NCI-H1930 (cell line): ENCODE results near the gene RAB40A.

Experiments
- DNase-seq, 2 experiments: peaks; one replicate each; lab custom pipeline; 2025; lab: John Stamatoyannopoulos, UW

Gene RAB40A, protein sequence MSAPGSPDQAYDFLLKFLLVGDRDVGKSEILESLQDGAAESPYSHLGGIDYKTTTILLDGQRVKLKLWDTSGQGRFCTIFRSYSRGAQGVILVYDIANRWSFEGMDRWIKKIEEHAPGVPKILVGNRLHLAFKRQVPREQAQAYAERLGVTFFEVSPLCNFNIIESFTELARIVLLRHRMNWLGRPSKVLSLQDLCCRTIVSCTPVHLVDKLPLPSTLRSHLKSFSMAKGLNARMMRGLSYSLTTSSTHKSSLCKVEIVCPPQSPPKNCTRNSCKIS

GRCh38 chrX:103519389-103519788 lies at the start of gene RAB40A:
RAB40A (minus strand) TSS chrX:103519489; CDS start chrX:103500756, 18,733 bp downstream.
- no peak for DNase-seq

GRCh38 chrX:103565752-103566151 lies 46.5 kb upstream of the RAB40A start:
- DNase-seq: no peak

GRCh38 chrX:103565197-103565596 lies 45.9 kb upstream of the RAB40A start:
- no peak for DNase-seq

GRCh38 chrX:103562801-103563200 lies 43.5 kb upstream of the RAB40A start:
- DNase-seq: no peak

GRCh38 chrX:103560256-103560655 lies 41.0 kb upstream of the RAB40A start:
- no peak for DNase-seq

DNA sequence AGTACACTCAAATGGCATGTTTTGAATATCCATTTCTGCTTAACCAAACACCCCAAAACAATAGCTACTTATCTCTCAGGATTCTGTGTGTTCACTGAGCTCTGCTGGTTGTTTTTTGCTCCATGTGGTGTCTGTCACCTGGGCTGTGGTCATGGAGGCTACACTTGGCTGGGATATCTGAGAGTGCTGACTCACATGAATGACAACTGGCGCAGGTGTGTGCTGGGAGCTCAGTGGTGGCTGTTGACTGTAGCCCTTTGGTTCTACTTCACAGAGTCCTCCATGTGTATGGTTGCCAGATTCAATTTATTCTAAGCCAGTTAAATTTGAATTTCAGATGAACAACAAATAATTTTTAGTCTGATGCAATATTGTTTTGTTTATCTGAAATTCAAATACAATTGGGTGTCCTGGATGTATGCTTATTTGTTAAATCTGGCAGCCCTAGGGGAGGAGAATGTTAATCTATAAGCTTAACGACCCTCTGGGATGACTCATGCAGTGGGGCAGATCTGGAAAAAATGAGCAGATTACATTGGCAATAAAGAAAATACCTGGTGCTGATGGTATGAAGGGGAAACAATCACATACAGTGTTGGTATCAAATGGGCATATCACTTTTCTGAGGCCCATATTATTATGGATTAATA lies 37.8 kb upstream of the RAB40A start:
- DNase-seq: no peak

DNA sequence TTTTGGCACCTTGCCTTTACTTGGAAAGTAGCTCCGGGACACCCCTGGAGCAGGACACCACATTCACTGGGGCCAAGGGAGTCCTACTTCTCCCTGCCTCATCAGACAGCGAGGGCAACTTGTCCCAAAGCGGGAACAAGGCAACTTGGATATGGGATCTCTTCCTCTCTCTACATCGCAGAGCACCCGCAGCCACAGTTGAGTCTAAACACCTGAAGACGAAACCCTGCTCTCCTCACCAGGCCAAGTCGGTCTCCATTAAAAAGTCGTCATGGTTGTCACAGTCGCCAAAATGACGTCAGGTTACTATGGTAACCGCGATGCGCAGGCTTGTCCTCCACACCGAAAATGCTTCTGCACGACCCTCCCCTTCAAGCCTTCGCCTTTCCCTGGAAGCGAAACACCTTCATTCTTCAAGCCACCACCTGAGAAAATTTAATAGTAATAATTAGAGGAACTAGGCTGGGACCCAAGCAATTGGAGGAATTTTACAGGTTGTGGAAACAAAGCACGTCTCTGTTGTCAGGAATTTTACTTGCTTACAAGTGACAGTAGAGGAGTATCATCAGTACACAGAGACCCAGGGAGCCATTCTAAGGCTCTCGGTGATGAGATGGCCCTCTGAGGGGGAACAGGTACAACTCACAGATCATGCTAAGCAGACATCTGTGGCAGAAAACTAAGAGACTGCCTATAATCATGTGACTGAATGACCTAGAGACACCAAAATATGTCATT lies 35.6 kb upstream of the RAB40A start:
- DNase-seq: peak; percentile 28 to 55

GRCh38 chrX:103552236-103552635 lies 32.9 kb upstream of the RAB40A start:
- DNase-seq: no peak

DNA sequence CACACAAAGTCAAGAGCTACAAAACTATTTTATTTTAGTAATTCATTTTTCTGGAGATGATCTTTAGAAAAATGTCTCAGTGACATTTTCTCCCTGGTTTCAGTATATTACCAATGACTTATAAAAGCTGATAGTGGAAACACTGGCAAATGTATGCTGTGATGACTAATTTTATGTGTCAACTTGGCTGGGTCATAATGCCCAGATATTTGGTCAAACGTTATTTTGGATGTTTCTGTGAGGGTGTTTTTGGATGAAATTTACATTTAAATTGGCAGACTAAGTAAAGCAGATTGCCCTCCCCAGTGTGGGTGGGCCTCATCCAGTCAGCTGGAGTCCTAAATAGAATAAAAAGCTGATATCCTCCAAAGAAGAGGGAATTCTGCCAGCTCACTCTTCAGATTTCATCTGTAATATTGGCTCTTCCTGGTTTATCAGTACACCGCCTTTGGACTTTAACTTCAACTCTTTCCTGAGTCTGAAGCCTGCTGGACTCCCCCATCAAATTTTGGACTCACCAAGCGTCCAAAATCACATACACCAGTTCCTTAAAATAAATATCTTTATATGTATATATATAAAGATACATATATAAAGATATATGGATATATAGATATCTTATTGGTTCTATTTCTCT lies 31.2 kb upstream of the RAB40A start:
- DNase-seq: no peak

- DNase-seq: no peak
These were observed 30.6 kb upstream of the RAB40A start for GRCh38 chrX:103549916-103550315.

DNA sequence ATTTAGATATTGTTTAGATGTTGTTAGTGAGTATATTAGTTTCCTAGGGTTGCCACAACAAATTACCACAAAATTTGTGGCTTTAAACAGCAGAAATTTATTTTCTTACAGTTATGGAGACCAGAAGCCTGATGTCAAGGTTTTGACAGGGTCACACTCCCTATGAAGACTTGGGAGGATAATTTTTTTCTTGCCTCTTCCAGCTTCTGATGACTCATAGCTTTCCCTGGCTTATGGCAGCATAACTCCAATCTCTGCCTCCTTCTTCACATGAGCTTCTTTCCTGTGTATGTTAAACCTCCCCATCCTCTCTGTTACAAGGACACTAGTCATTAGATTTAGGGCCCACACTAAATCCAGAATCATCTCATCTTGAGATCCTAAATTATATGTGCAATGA lies 20.9 kb upstream of the RAB40A start:
- no peak for DNase-seq

DNA sequence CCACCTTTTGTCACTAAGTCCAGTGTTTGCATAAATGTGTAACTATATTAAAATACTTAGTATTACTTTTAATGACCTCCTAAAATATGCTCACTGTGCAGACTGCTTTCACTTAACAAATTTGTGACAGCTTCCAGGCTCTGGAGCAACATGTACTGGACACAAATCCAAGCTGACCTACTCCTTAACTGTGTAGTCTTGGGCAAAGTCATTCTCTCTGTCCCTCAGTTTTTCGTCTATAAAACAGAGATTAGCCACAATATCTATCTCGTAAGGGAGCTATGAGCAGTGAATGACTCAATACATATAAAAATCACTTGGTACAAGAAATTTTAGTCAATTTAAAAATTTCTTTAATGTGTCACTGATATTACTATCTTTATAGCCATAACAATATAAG lies 20.4 kb upstream of the RAB40A start:
- no peak for DNase-seq

DNA sequence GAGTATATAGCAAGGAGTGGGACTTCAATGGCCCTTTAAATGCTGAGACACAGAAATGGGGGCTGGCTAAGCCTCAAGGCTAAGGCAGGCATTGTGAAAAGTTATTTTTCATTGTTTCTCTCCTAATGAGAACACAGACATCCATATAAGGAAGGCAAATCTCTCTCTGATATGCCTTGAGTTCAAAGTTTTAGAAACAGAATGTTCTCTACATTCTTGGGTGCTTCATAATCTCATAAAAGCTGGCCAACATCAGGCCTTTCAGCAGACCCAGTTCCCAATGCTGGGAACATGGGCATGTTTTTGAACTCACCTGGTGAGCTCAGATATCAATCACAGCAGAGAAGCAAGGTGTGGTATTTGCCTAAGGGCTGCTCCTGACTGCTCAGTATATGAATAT lies 19.4 kb upstream of the RAB40A start:
- DNase-seq: no peak

DNA sequence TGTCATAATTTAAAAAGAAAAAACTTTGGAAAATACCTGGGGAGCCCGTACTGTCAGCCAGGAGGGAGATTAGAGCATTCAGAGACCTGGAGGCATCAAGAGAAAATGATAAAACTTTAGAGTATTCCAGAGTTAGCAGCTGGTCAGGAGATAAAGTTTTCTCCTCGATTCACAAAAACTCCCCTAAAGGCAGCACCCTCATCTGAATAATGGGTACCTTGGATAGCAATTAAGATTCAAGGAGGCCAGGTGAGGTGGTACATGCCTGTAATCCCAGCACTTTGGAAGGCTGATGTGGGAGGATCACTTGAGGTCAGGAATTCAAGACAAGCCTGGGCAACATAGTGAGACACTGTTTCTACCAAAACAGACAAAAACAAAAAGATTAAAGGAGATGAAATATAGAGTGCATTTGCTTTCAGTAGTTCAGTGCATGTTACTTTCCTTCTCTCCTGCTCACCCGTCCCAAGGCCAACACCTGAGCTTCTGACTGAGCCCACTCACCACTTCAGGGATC lies 18.6 kb upstream of the RAB40A start:
- DNase-seq: no peak

DNA sequence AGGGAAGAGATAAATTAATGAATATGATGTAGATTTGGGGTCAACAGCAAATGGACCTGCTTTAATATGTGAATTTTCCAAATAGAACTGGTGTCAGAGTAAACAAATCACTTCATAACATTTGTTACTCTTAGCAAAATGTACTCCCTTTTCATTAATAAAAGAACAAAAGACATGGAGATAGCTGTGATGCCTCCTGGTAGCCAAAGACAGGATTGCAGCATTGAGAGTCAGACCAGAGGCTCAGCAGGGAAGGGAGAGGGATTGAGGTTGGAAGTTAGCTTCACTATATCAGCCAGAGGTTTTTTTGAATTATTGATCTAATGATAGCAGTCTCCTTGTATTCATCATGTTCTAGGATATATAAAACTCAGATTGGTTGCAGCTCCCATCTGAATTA lies 17.4 kb upstream of the RAB40A start:
- DNase-seq: no peak

DNA sequence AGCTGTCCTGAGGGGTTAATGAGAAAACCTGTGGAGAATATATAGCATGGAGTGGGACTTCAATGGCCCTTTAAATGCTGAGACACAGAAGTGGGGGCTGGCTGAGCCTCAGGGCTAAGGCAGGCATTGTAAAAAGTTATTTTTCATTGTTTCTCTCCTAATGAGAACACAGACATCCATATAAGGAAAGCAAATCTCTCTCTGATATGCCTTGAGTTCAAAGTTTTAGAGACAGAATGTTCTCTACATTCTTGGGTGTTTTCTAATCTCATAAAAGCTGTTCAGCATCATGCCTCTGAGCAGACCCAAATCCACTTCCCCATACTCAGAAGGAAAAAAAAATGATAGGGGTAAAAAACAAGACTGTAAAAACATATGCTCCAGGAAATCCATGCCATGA lies 16.8 kb upstream of the RAB40A start:
- DNase-seq: no peak

DNA sequence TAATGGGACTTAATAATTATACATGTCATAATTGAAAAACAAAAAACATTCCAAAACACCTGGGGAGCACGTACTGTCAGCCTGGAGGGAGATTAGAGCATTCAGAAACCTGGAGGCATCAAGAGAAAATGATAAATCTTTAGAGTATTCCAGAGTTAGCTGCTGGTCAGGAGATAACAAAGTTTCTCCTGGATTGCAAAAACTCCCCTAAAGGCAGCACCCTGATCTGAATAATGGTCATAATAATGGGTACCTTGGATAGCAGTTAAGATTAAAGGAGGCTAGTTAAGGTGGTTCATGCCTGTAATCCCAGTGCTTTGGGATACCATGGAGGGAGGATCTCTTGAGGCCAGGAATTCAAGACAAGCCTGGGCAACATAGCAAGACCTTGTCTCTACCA lies 15.9 kb upstream of the RAB40A start:
- no peak for DNase-seq

GRCh38 chrX:103533511-103534216 lies 14.4 kb upstream of the RAB40A start:
- peak; percentile 9 to 30 for DNase-seq

GRCh38 chrX:103531002-103531401 lies 11.7 kb upstream of the RAB40A start:
- no peak for DNase-seq

- no peak for DNase-seq
These were observed 11.3 kb upstream of the RAB40A start for GRCh38 chrX:103530545-103530944.

DNA sequence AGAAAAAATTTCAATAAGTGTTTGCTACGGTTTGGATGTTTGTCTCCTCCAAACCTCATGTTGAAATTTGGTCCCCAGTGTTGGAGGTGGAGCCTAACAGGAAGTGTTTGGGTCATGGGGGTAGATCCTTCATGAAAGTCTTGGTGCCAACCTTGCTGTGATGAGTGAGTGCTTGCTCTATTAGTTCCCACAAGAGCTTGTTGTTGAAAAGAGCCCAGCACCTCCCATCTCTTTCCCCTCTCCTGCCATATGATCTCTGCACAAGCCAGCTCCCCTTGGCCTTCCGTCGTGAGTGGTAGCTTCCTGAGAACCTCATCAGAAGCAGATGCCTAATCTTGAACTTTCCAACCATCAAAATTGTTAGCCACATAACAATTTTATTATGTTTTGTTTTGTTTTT lies 10.3 kb upstream of the RAB40A start:
- DNase-seq: no peak

GRCh38 chrX:103524747-103525146 lies 5.5 kb upstream of the RAB40A start:
- no peak for DNase-seq
